ACC112 (cell line): ENCODE measurements around the gene ANKRD33B.
"Not testable (repeated sequence)": the region's sequence is repeated elsewhere in the genome, so short reads cannot be mapped to it uniquely, and the experiment has no call there.

ENCODE experiments used
- H2AFZ ChIP-seq: fragments of 200-600 bp; sonication (generic); one replicate; pipeline ENCODE4 v1.6.0; 2017; ENCODE audit warnings: antibody characterized with exemption, low read length; ENCODE audit not compliant: unreplicated experiment
- H3K27ac ChIP-seq: fragments of 200-600 bp; sonication (generic); 2 replicates; pipeline ENCODE4 v1.5.1; 2014; ENCODE audit warnings: low read depth, mild to moderate bottlenecking, antibody characterized with exemption, low read length, moderate library complexity
- H3K27me3 ChIP-seq: fragments of 200-600 bp; sonication (generic); 2 replicates; pipeline ENCODE4 v1.6.1; 2014; ENCODE audit warnings: mild to moderate bottlenecking, antibody characterized with exemption, low read length, moderate library complexity, mixed read lengths; ENCODE audit not compliant: insufficient read depth
- H3K36me3 ChIP-seq: fragments of 200-600 bp; sonication (generic); 2 replicates; pipeline ENCODE4 v1.6.1; 2016; ENCODE audit warnings: mild to moderate bottlenecking, antibody characterized with exemption, low read length, moderate library complexity, mixed read lengths; ENCODE audit not compliant: insufficient read depth
- H3K4me1 ChIP-seq: fragments of 200-600 bp; sonication (generic); one replicate; pipeline ENCODE4 v1.6.1; 2016; ENCODE audit warnings: low read length, mixed read lengths; ENCODE audit not compliant: insufficient read depth, unreplicated experiment, control insufficient read depth
- H3K4me3 ChIP-seq: fragments of 200-600 bp; sonication (generic); 2 replicates; pipeline ENCODE4 v1.5.1; 2014; ENCODE audit warnings: mild to moderate bottlenecking, low read depth, low read length
- H3K79me2 ChIP-seq: fragments of 200-600 bp; sonication (generic); one replicate; pipeline ENCODE4 v1.6.0; 2016; ENCODE audit warnings: low read length; ENCODE audit not compliant: control insufficient read depth, unreplicated experiment, insufficient read depth

ANKRD33B gene

GRCh38 chr5:10599113-10599512, 35.2 kb downstream of the ANKRD33B start:
- peaks cover 62% of the 10 kb centered on the region for H3K4me1 ChIP-seq
- no peaks in the 10 kb centered on the region for H3K27me3 ChIP-seq
- no peak overlapping the region for H2AFZ ChIP-seq
- no peak overlapping the region for H3K27ac ChIP-seq
- H3K79me2 ChIP-seq: no peaks in the 10 kb centered on the region
- no peak overlapping the region for H3K4me3 ChIP-seq
- no peaks in the 10 kb centered on the region for H3K36me3 ChIP-seq

GRCh38 chr5:10599862-10600284, 36.0 kb downstream of the ANKRD33B start:
- H3K36me3 ChIP-seq: no peaks in the 10 kb centered on the region
- H3K4me1 ChIP-seq: peaks cover 57% of the 10 kb centered on the region
- H3K27ac ChIP-seq: no peak overlapping the region
- H3K4me3 ChIP-seq: no peak overlapping the region
- no peak overlapping the region for H2AFZ ChIP-seq
- H3K27me3 ChIP-seq: no peaks in the 10 kb centered on the region
- no peaks in the 10 kb centered on the region for H3K79me2 ChIP-seq

- no peaks in the 10 kb centered on the region for H3K27me3 ChIP-seq
- no peak overlapping the region for H3K27ac ChIP-seq
- no peaks in the 10 kb centered on the region for H3K36me3 ChIP-seq
- H3K4me3 ChIP-seq: peak overlapping the region; percentile 30
- H2AFZ ChIP-seq: no peak overlapping the region
- H3K4me1 ChIP-seq: peaks cover 48% of the 10 kb centered on the region
- H3K79me2 ChIP-seq: no peaks in the 10 kb centered on the region
Measured at GRCh38 chr5:10600626-10601245, 36.9 kb downstream of the ANKRD33B start.

GRCh38 chr5:10601246-10602030, 37.6 kb downstream of the ANKRD33B start:
- peak overlapping the region; percentile 34 for H2AFZ ChIP-seq
- no peaks in the 10 kb centered on the region for H3K36me3 ChIP-seq
- H3K4me3 ChIP-seq: peak overlapping the region; percentile 30
- H3K4me1 ChIP-seq: peaks cover 43% of the 10 kb centered on the region
- peak overlapping the region; percentile 53 for H3K27ac ChIP-seq
- H3K27me3 ChIP-seq: no peaks in the 10 kb centered on the region
- H3K79me2 ChIP-seq: no peaks in the 10 kb centered on the region

GRCh38 chr5:10602031-10602806, 38.3 kb downstream of the ANKRD33B start:
- H3K27me3 ChIP-seq: no peaks in the 10 kb centered on the region
- peak overlapping the region; percentile 53 for H3K27ac ChIP-seq
- H3K36me3 ChIP-seq: no peaks in the 10 kb centered on the region
- peak overlapping the region; percentile 30; the same call in 1 of the 2 replicates for H3K4me3 ChIP-seq
- peaks cover 39% of the 10 kb centered on the region for H3K4me1 ChIP-seq
- H3K79me2 ChIP-seq: no peaks in the 10 kb centered on the region
- H2AFZ ChIP-seq: peak overlapping the region; percentile 34

GRCh38 chr5:10604975-10605374, 41.1 kb downstream of the ANKRD33B start:
- Histone ChIP-seq H3K4me1 (peaks cover 33% of the 10 kb centered on the region), H3K27ac (no peak overlapping the region), H3K4me3 (no peak overlapping the region), H3K27me3 (no peaks in the 10 kb centered on the region), H2AFZ (no peak overlapping the region), H3K36me3 (no peaks in the 10 kb centered on the region), H3K79me2 (no peaks in the 10 kb centered on the region)

GRCh38 chr5:10606632-10607022, 42.8 kb downstream of the ANKRD33B start:
- H3K4me3 ChIP-seq, H3K27me3 ChIP-seq, H3K79me2 ChIP-seq, H3K36me3 ChIP-seq, H2AFZ ChIP-seq, H3K27ac ChIP-seq: not testable (repeated sequence)
- peaks cover 19% of the 10 kb centered on the region for H3K4me1 ChIP-seq

- Histone ChIP-seq H3K27me3 (no peaks in the 10 kb centered on the region), H3K27ac (peak overlapping the region; percentile 4; the same call in 1 of the 2 replicates), H3K36me3 (no peaks in the 10 kb centered on the region), H2AFZ (no peak overlapping the region), H3K4me1 (peaks cover 14% of the 10 kb centered on the region), H3K4me3 (no peak overlapping the region), H3K79me2 (no peaks in the 10 kb centered on the region)
Measured at GRCh38 chr5:10607023-10607665, 43.3 kb downstream of the ANKRD33B start.

- peaks cover 10% of the 10 kb centered on the region for H3K4me1 ChIP-seq
- no peaks in the 10 kb centered on the region for H3K27me3 ChIP-seq
- H3K79me2 ChIP-seq: no peaks in the 10 kb centered on the region
- no peak overlapping the region for H3K4me3 ChIP-seq
- no peaks in the 10 kb centered on the region for H3K36me3 ChIP-seq
- H3K27ac ChIP-seq: peak overlapping the region; percentile 4; the same call in 1 of the 2 replicates
- H2AFZ ChIP-seq: no peak overlapping the region
Measured at GRCh38 chr5:10607666-10608073, 43.8 kb downstream of the ANKRD33B start.

GRCh38 chr5:10608081-10608480, 44.2 kb downstream of the ANKRD33B start:
- H3K79me2 ChIP-seq, H3K27me3 ChIP-seq, H3K36me3 ChIP-seq, H3K4me3 ChIP-seq, H2AFZ ChIP-seq: not testable (repeated sequence)
- peak overlapping the region; percentile 4; the same call in 1 of the 2 replicates for H3K27ac ChIP-seq
- peaks cover 10% of the 10 kb centered on the region for H3K4me1 ChIP-seq
